ENCODE data around the gene UBL4B. TPM values are rescaled to one million over a fixed set of nuclear protein-coding genes. Genes with fewer than 3 reads are reported as not detected.
A peak's percentile ranks its signal among the peaks of the same experiment; 100 is the strongest.

UBL4B gene
- total RNA-seq, 4 donors from 2014 or later, result 0.16 TPM; not detected in 3

DNA sequence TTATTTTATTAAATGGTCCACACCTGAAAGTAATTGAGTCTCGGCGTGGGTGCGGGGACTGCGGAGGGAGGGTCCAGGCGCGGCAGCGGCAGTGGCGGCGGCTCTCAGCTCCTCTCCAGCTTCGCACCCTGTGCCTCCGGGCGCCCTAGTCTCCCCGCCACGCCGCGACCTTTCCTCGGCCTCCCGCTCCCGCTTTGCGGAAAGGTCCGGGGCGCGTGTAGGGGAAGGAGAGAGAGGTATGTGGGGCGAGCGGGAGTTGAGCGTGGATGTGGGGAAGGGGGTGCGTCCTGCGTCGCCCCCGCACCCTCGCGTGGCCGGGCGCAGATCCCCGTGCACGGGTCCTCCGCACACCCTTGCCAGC is 28.4 kb upstream of the UBL4B start:
- no peak for DNase-seq
- no peak for ATAC-seq
- H3K4me1 ChIP-seq, result peaks cover 3 to 13% of the 10 kb centered on the region in 2 donors
- no peaks in the 10 kb centered on the region for H3K36me3 ChIP-seq
- intact Hi-C loops (cut with DNase I; ENCODE audit: low total_unique reads) (no loop called here), in situ Hi-C loops (cut with MboI; ENCODE audit: low sequenced_read_pairs in 4 of 4) (no loop called here)
- peak overlapping the region in 3 of 4 donors; percentile 20 to 65 (median 35) for H3K27ac ChIP-seq
- peak overlapping the region; percentile 61 to 71 (median 62) for H3K4me3 ChIP-seq
- H3K27me3 ChIP-seq, result peaks cover 41 to 50% (median 47%) of the 10 kb centered on the region in 3 donors
- H3K9me3 ChIP-seq, result no peaks in the 10 kb centered on the region
- TF ChIP-seq, protein P1, sequence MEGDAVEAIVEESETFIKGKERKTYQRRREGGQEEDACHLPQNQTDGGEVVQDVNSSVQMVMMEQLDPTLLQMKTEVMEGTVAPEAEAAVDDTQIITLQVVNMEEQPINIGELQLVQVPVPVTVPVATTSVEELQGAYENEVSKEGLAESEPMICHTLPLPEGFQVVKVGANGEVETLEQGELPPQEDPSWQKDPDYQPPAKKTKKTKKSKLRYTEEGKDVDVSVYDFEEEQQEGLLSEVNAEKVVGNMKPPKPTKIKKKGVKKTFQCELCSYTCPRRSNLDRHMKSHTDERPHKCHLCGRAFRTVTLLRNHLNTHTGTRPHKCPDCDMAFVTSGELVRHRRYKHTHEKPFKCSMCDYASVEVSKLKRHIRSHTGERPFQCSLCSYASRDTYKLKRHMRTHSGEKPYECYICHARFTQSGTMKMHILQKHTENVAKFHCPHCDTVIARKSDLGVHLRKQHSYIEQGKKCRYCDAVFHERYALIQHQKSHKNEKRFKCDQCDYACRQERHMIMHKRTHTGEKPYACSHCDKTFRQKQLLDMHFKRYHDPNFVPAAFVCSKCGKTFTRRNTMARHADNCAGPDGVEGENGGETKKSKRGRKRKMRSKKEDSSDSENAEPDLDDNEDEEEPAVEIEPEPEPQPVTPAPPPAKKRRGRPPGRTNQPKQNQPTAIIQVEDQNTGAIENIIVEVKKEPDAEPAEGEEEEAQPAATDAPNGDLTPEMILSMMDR (IDR thresholded peaks at IDR 0.05 in 4 of 5, conservative IDR thresholded peaks at IDR 0.05 in 1 of 5), result no peak
- no peak for TF ChIP-seq POLR2A (IDR thresholded peaks at IDR 0.05)

DNA sequence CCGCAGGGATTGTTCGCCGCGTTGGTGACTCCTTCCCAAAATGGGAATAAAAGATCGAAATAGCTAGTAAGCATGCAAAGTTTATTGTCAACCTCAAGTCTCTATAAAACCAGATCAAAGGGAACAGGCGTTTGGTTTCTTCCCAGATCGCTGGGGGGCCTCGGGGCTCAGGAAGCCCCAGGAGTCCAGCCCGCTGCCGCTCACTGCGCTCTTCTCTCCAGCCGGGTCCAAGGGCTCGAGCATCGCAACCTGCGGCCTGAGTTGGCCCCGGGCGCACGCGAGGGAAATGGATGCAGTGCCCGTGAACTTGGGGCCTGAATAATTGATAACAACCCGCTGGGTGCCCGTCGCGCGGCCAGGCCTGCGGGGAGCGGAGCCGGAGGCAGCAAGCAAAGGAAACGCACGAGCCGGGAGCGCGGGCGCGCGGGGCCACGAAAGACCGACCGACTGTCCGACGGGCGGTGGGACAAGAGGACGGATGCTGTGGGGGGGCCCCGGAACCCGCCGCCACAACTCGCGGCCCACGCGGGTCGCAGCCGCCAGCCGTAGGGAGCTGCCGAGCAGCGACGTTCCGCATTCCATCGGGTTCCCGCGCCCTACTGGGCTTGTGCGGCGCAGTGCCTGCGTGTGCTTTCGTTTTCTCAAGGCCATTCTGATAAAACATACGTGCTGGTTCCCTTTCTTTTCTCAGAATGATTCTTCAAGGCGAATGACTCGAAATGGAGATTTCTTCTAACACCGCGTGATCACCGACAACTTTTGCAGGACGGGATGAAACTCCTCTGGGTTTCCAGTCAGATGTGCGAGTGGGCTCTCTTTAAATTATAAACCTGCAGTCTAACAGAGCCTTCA is 27.8 kb upstream of the UBL4B start:
- TF ChIP-seq, protein P1 (IDR thresholded peaks at IDR 0.05 in 4 of 5, conservative IDR thresholded peaks at IDR 0.05 in 1 of 5), result no peak
- no peak for TF ChIP-seq POLR2A (IDR thresholded peaks at IDR 0.05)
- peak; percentile 38 to 43 for ATAC-seq
- peak overlapping the region; percentile 61 to 71 (median 62) for H3K4me3 ChIP-seq
- no peaks in the 10 kb centered on the region for H3K9me3 ChIP-seq
- peaks cover 41 to 50% (median 47%) of the 10 kb centered on the region in 3 donors for H3K27me3 ChIP-seq
- H3K36me3 ChIP-seq, result no peaks in the 10 kb centered on the region
- intact Hi-C loops (cut with DNase I; ENCODE audit: low total_unique reads) (no loop called here), in situ Hi-C loops (cut with MboI; ENCODE audit: low sequenced_read_pairs in 4 of 4) (no loop called here)
- peak overlapping the region; percentile 20 to 65 (median 32) for H3K27ac ChIP-seq
- no peak for DNase-seq
- H3K4me1 ChIP-seq, result peaks cover 3 to 13% of the 10 kb centered on the region in 2 donors

DNA sequence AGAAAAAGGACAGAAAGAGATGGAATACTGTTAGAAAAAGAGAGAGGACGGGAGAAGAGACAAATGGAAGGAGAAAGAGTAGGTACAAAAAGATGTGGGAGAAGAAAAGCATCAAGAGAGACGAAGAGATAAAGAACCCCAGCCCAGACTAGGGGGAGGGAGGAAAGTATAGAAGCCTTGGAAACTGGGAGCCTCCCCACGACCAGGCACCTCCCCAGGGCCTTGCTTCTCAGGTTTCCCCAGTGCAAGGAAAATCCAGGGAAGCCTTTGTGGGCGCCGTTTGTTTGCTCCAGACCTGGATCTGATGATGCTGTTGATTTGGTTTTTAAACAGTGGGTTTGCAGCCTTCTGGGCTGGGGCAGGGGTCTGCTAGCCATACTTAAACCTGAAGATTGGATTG is 26.6 kb upstream of the UBL4B start:
- Histone ChIP-seq H3K27me3 (peaks cover 41 to 50% (median 47%) of the 10 kb centered on the region in 3 donors), H3K36me3 (no peaks in the 10 kb centered on the region), H3K4me1 (peaks cover 3 to 13% of the 10 kb centered on the region in 2 donors), H3K9me3 (no peaks in the 10 kb centered on the region), H3K4me3 (no peak overlapping the region), H3K27ac (no peak overlapping the region)
- intact Hi-C loops (cut with DNase I; ENCODE audit: low total_unique reads), result no loop called here
- ATAC-seq (no peak), DNase-seq (no peak)
- no peak for TF ChIP-seq POLR2A (IDR thresholded peaks at IDR 0.05)
- TF ChIP-seq, protein P1 (IDR thresholded peaks at IDR 0.05 in 4 of 5, conservative IDR thresholded peaks at IDR 0.05 in 1 of 5), result no peak
- in situ Hi-C loops (cut with MboI; ENCODE audit: low sequenced_read_pairs in 4 of 4), result no loop called here

DNA sequence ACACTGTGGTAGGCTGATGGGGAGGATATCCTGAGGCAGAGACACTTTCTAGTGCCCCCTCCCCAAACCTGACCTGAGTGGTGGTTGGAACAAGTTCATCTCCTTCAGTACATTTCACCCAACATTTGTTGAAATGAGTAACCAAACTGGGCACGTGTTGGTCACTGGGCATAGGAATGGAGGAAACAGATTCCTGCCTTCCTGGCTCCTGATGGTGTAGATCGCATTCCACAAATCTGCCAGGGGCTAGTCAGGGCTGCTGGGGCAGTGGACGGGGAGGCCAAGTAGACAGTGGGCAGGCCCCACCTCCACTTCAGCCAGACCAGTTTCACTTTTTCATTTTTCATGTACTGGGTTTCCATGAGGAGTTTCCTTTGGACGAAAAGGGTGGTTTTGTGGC is 25.3 kb upstream of the UBL4B start:
- in situ Hi-C loops (cut with MboI; ENCODE audit: low sequenced_read_pairs in 4 of 4) (no loop called here), intact Hi-C loops (cut with DNase I; ENCODE audit: low total_unique reads) (no loop called here)
- H3K27ac ChIP-seq, result no peak overlapping the region
- H3K4me1 ChIP-seq, result peaks cover 3 to 13% of the 10 kb centered on the region in 2 donors
- no peak for DNase-seq
- no peak for ATAC-seq
- TF ChIP-seq, protein P1 (IDR thresholded peaks at IDR 0.05 in 4 of 5, conservative IDR thresholded peaks at IDR 0.05 in 1 of 5), result no peak
- no peak for TF ChIP-seq POLR2A (IDR thresholded peaks at IDR 0.05)
- no peaks in the 10 kb centered on the region for H3K36me3 ChIP-seq
- no peak overlapping the region for H3K4me3 ChIP-seq
- peaks cover 41 to 50% (median 47%) of the 10 kb centered on the region in 3 donors for H3K27me3 ChIP-seq
- no peaks in the 10 kb centered on the region for H3K9me3 ChIP-seq

Data from gastrocnemius medialis (tissue), 4 donors.